NCI-H526 (cell line): ENCODE results near the gene YARS1.

Experiments
- DNase-seq, 2 experiments: peaks; one replicate each; lab custom pipeline; 2025; lab: John Stamatoyannopoulos, UW

Gene YARS1

GRCh38 chr1:32765570-32766327 is 51.4 kb downstream of the YARS1 start:
- DNase-seq, result peak in 1 of 2 experiments; percentile 43

- peak in 1 of 2 experiments; percentile 43 for DNase-seq
These were observed 52.2 kb downstream of the YARS1 start for GRCh38 chr1:32764826-32765569.

DNA sequence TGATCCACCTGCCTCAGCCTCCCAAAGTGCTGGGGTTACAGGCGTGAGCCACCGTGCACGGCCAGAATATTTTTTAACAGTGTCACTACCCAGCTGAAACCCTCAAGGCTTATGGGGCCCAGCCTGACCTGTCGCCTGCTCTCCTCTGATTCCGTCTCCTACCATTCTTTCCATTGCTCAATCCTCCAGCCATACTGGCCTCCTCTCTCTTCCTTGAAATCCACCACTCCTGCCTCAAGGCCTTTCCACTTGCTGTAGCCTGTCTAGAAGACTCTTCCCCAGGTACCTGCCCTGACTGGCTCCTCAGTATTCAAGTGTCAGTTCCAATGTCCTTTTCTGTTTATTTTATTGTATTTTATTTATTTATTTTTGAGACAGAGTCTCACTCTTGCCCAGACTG is 53.9 kb downstream of the YARS1 start:
- no peak for DNase-seq

DNA sequence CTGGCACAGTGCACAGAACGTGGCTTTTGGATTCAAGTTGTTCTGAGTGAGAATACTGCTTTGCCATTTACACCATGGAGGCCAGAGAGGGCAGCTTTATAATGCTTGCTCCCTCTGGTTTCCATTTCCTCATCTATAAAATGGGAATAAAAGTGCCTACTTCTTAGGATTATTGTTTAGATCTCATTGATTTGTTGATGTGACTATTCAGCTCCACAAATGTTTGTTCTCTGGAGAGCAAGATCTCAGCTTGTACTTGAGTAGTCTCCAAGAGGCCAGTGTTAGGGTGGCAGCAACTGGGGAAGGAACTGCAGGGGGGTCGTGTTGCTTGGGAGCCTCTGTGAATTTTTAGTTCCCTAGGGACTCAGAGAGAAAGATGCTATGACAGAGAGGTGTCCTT is 55.2 kb downstream of the YARS1 start:
- no peak for DNase-seq

GRCh38 chr1:32761253-32761877 is 55.8 kb downstream of the YARS1 start:
- no peak for DNase-seq

DNA sequence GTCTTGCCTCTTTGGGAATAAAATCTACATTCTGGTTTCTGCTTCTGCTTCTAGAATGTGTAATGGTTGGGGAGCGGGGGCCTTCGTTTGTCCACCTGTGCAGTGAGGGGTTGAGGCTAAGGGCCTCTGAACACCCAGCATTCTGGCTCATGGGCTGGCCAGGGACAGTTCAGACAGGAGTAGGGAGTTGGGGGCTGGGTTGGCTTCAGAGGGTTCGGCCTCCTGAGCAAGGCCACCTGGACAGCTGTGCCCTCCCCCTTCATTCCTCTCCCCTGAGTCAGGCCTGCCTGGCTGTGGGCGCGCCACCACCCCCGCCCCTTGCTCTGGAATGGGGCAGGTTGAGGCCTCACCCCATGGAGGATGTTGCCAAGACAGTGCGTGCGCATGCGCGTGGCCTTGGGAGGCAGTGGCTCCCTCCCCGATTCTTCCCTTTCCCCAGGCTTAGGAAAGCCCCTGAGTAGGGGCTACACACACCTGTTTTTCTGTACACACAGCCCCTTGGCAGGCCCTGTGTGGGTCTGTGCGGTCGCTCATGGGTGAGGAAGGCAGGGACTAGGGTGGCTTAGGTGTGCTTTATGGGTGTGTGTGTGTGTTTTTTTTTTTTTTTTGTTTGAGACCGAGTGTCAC is 57.0 kb downstream of the YARS1 start:
- DNase-seq, result peak in 1 of 2 experiments; percentile 28

- peak in 1 of 2 experiments; percentile 29 for DNase-seq
These were observed 57.6 kb downstream of the YARS1 start for GRCh38 chr1:32759521-32759981.

- no peak for DNase-seq
These were observed 58.2 kb downstream of the YARS1 start for GRCh38 chr1:32758795-32759430.

- DNase-seq, result no peak
These were observed 58.9 kb downstream of the YARS1 start for GRCh38 chr1:32758177-32758794.

DNA sequence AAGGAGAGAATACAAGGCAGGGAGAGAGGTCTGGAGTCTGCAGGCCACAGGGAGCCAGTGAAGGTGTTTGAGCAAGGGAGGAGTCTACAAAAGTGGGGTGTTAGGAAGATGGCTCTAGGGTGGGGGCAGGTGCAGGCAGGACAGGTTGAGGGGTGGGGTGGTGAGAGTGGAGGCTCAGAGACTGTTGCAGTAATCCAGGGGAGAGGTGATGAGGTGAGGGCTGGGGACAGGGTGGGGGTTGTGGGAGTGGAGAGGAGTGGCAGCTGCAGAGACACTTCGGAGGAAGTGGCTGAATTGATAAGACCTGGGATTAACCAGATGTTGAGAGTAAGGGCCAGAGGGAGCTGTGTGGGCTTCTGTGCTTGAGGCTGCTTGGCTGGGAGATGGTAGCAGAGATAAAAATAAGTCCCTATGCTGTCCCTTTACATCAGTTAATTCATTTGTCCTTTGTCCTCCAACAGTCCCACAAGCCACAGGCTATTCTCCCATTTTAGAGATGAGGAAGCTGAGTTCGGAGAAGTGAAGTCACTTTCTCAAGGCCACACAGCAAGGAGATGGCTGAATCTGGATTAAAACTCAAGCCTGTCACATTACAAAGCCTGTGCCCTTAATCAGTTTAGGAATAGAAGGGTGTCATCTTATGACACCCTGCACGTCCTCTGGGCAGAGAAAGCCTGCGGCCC is 59.8 kb downstream of the YARS1 start:
- DNase-seq, result no peak

- no peak for DNase-seq
These were observed 61.4 kb downstream of the YARS1 start for GRCh38 chr1:32755810-32756159.

DNA sequence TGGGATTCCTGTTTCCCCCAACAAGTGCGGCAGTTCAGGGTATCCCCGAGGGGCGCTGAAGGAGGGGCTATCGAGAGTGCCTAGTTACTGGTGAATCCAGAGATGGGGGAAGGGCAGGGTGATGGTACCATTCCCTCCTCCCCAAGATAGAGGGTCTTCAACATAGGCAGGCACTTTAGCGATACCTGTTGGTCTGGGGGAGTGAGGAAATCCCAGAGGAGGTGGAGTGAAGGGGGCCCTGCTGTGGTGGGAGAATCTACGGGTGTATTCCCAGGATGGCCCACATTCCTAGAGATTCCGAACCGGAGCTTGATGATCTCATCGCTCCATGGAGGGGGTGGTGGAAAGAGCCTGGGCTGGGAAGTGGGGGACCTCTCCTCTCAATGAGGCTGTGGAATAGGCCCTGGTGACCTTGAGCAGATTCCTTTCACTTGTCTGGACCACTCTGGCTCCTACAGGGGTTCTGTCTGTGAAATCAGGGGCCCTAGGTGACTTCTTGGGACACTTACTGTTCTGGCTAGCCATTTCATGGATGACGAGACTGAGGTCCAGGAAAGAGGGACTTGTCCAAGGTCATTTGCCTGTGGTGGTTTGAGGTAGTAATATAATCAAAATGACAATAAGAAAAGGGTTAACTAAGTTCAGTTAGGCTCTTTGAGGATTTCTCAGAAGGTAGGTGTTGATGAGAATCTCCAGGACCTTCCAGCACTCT is 61.9 kb downstream of the YARS1 start:
- DNase-seq, result no peak

GRCh38 chr1:32754317-32755097 is 62.7 kb downstream of the YARS1 start:
- DNase-seq, result peak in 1 of 2 experiments; percentile 79

- peak in 1 of 2 experiments; percentile 93 for DNase-seq
These were observed 63.4 kb downstream of the YARS1 start for GRCh38 chr1:32753532-32754316.

DNA sequence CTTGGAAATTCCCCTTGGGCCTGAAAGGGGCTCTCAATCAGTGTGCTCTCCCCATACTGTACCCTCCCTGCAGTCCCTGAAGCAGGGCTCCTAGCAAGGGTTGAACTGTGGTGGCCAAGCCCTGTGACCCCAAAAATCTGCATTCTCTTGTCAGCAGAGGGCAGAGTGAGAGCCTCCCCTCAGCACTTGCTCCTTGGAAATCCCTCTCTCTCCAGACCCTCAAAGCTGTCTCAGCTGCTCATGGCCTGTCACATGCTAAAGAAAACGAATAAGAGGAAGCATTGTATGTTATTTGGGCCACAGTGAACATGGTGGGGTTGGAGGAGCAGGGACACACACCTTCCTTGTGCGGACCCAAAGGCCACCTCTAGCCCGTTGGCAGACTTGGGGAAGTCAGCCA is 67.4 kb downstream of the YARS1 start:
- no peak for DNase-seq

DNA sequence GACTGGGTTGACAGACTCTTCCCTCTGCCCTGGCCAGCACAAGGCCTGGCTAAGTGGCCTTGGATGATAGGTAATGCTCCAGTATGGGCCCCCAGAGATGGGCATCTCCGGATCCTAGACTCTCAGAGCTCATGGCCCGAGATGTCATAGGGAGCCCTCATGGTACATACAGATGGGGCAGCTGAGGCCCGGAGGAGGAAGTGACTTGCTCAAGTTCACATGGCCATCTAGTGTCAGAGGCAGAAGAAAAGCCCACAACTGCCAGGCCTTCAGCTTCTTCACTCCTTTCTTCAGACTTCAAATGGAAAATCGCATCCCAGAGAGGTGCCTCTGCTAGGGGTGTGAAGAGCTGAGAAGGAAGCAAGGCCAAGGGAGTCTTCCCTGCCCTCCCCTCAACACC is 67.8 kb downstream of the YARS1 start:
- no peak for DNase-seq

DNA sequence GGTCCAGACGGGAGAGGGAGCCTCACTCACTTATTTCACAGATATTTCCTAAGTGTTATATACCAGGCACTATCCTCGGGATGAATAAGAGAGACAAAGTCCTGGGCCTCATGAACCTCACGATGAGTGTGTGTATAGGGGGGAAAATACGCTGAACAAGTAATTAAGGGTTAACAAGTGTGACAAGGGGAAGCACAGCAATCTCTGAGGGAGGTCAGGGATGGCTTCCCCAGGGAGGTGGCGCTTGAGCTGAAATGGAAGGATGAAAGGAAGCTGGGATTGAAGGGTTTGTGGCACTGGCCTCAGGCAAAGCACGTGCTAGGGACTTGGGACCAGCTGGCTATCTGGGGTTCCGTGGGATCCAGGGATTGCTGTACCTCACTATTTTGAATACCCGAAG is 68.2 kb downstream of the YARS1 start:
- DNase-seq, result no peak

GRCh38 chr1:32748348-32748747 is 68.8 kb downstream of the YARS1 start:
- no peak for DNase-seq

DNA sequence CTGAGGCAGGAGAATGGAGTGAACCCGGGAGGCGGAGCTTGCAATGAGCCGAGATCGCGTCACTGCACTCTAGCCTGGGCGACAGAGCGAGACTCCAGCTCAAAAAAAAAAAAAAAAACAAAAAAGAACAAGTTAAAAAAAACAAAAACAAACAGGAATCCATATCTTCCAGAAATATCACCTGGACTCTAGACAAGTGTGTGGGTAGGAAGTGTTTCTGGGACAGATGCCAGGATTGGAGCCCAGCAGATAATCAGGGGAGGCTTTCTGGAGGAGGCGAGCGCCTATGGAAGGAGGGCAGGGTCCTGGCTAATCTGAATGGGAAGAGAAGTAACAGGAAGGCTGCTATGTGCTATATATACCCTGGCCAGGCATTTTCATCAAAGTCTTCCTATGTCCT is 71.0 kb downstream of the YARS1 start:
- no peak for DNase-seq
